Fibroblast of pulmonary artery (primary cell): ENCODE data around the gene FLNB.
A peak's percentile ranks its signal among the peaks of the same experiment; 100 is the strongest.

Experiments
- DNase-seq: peaks from one replicate; pipeline ENCODE4 v3.0.0-alpha.2; 2010; ENCODE audit warnings: low read depth
- H3K4me3 ChIP-seq: replicated peaks from 2 replicates; pipeline ENCODE4 v1.5.1; 2011; ENCODE audit warnings: low read depth, mild to moderate bottlenecking, control low read depth, low read length, moderate library complexity
- TF ChIP-seq, protein P1 (sequence below): IDR thresholded peaks from 2 replicates; pipeline ENCODE4 v1.5.1; 2011; ENCODE audit warnings: mild to moderate bottlenecking, control low read depth, low read length, inconsistent platforms; ENCODE audit errors: missing control alignments

FLNB gene

DNA sequence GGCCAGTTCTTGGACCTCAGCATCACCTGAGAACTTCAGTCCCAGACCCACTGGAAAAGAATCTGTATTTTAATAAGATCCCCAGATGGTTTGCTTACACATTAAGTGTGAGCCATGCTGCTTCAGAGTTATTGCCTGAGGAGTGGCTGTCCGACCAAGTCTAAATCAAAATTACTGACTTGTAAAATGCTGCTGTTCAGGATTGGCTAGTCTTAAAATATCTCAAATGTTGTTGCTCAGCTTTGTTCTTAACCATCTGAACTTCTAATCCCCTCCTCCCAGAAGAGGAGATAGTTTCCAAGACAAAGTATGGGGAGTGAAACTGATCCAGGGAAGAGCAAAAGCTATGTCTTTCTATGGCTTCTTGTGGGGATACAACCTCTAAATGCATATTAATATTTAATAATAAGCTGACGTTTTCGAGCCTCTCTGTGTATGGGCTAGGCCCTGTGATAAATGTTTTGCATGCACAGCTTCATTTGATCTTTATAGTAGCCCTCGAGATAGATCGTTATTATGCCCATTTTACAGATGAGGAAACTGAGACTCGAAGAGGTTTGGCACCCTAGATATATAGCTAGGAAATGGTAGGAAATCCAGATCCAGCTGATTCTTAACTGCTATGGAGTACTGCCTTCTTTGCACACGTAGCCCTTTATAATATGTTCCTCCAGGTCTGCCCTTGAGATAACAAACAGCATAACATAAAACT lies 150.4 kb downstream of the FLNB start:
- no peak for DNase-seq
- TF ChIP-seq, protein P1, sequence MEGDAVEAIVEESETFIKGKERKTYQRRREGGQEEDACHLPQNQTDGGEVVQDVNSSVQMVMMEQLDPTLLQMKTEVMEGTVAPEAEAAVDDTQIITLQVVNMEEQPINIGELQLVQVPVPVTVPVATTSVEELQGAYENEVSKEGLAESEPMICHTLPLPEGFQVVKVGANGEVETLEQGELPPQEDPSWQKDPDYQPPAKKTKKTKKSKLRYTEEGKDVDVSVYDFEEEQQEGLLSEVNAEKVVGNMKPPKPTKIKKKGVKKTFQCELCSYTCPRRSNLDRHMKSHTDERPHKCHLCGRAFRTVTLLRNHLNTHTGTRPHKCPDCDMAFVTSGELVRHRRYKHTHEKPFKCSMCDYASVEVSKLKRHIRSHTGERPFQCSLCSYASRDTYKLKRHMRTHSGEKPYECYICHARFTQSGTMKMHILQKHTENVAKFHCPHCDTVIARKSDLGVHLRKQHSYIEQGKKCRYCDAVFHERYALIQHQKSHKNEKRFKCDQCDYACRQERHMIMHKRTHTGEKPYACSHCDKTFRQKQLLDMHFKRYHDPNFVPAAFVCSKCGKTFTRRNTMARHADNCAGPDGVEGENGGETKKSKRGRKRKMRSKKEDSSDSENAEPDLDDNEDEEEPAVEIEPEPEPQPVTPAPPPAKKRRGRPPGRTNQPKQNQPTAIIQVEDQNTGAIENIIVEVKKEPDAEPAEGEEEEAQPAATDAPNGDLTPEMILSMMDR = no peak

DNA sequence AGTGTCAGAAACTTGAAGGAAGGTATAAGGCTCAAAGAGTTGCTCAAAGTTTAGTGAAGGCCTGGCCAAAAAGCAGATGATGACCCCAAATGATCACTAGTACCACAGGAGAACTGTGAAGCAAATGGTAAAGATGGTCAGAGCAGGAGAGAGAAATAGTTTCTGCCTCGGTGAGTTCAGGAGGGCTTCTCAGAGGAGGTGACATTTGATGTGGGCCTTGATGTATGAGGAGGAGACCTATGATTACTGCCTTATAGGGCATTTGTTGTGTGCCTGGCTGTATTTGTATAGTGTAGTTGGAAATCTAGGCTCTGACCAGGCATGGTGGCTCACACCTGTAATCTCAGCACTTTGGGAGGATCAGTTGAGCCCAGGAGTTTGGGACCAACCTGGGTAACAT lies 152.2 kb downstream of the FLNB start:
- no peak overlapping the region for H3K4me3 ChIP-seq
- DNase-seq = no peak
- TF ChIP-seq, protein P1 = no peak

More for the DNA sequence above, 150.4 kb downstream of the FLNB start:
- H3K4me3 ChIP-seq = no peak overlapping the region

DNA sequence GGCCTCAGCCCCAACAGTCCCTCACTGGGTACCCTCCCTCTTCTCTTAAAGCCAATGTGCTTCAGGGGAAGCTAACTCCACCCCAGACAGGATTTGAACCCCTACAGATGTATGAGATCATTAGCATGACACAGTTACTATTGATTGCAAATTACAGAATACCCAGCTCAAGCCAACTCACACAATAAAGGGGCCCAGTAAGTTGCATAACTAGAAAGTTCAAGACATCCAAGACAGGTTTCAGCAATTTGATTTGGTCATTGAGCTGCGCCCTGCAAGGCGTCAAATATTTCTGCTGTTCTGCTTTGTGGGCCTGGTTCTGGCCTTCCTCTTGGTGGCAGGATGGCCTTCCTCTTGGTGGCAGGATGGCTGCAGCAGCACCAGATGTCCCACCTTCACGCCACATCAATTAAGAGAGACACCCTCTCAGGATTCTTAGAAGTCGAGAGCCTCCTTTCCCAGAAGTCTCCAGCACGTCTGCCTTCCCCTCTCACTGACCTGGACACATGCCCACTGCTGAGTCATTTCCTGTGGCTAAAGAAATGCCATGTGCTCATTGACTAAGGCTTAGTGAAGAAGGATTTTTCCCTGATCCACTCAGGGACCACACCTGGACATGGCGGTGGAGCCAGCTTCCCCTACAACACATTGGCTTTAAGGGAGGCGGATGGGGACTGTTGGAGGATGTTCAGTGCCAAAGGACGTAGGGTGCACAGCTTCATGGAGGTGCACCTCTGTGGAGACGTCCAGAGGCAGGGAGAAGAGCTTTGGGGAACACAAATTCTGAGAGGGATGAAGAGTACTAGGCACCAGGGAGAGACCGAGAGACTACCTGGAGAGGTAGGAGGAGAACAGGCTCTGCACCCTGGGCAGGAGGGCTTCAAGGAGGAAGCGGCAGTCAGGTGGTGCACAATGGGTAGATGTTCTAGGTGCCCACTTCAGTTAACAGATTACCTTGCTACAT lies 153.5 kb downstream of the FLNB start:
- TF ChIP-seq, protein P1 = no peak
- DNase-seq = peak; percentile 96
- no peak overlapping the region for H3K4me3 ChIP-seq

DNA sequence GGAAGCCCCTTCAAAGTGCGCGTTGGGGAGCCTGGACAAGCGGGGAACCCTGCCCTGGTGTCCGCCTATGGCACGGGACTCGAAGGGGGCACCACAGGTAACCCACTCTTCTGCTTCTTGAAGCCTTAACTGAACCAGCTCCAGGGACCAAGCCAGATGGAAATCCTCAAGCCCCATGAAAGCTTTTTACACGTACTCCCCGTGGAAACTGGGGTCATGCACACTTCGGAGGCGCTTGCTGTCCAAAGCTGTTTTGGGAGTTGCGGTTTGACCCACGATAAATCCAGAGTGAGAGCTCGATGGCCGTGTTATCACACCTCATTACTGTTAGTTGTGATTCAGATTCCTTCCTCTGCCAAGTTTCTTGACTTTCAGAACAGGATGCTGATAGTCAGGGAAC lies 155.0 kb downstream of the FLNB start:
- H3K4me3 ChIP-seq = no peak overlapping the region
- peak; percentile 72 for DNase-seq
- TF ChIP-seq, protein P1 = no peak

DNA sequence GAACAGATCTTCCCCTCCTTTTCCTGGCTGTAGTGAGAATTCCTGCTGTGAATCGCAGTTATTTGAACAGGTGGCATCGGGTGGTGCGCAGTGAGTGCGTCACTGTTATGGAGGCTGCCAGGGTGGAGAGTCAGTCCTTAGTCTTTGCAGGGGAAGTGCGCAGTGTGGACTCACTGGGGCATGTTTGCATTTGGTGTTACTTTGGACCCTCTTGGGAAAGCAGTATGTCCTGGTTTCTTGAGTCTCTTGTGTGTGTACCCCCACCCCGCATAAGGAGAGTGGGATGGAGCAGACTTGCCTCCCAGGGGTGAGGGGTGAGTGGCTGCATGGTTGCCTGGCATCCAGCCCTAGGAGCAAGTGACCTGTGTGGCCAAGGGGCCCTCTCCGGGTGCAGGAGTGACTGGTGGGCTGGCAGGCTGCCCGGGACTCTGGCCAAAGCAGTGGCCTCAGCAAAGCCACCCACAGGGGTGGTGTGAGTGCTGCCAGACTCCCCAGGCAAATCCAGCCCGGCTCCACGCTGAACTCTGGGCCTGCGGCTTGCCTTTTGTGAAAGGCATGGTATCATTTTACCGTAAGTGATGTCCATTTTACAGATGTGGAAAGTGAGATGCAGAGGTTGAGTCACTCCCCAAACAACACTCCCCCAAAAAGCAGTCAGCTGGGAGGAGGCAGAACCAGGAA lies 156.1 kb downstream of the FLNB start:
- H3K4me3 ChIP-seq = no peak overlapping the region
- TF ChIP-seq, protein P1 = no peak
- peak; percentile 40 for DNase-seq

DNA sequence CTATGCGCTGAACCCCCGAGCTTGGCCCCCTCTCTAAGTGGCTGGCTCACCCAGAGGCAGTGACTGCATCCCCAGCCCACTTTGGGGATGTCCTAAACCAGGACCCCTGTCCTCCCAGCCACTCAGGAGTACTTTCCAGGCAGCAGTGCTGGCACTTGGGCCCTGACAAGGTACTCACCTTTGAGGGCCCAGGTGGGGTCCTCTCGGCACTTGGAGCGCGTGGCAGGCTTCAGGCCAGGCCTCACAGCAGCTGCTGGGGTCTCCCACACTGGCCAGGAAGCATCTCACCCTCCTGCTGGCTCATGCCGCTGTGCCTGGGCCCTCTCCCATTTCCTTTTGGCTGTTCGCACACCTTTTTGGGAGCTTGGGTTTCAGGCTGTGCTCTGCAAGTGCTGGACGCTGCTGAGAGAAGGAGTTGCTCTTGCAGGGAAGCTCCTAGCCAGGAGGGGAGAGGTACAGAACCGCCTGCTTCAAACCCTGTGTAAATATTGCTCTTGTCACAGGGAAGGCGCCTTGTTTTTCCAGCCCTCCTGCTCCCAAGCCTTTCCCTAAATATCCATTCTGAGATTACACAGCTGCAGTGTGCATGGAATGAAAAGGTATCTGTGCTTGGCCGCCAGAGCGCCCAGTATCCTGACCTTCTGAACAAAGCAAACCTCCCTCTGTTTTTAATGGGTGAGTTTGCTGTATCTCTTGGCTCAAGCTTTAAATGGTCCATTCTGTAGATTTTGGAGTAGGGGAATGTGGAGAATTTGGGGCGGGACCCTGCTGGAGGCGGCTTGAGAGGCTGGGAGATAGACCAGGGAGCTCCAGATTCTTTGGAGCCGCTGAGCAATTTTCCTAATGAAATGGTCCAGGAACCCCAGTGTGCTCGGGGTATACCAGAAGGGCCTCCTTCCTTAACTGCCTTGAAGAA lies 156.9 kb downstream of the FLNB start:
- H3K4me3 ChIP-seq = no peak overlapping the region
- DNase-seq = peak; percentile 24
- TF ChIP-seq, protein P1 = no peak
